Progenitor cell of endocrine pancreas (in vitro differentiated cells): ENCODE measurements around the gene APOBEC3A. TPM values are rescaled to one million over a fixed set of nuclear protein-coding genes. Genes with fewer than 3 reads are reported as not detected.

Experiments
- DNase-seq: peaks from one replicate; pipeline ENCODE4 v3.0.0; 2021; ENCODE audit warnings: low spot score; ENCODE audit not compliant: unreplicated experiment
- H3K27ac Mint-ChIP-seq: 2 replicates; pipeline ENCODE4 v1.8.0; 2021; ENCODE audit warnings: mild to moderate bottlenecking, moderate library complexity, mixed read lengths
- H3K27me3 Mint-ChIP-seq: 2 replicates; pipeline ENCODE4 v1.8.0; 2021; ENCODE audit warnings: mixed read lengths
- H3K36me3 Mint-ChIP-seq: 2 replicates; pipeline ENCODE4 v1.8.0; 2022; ENCODE audit warnings: mixed read lengths; ENCODE audit not compliant: insufficient read depth
- H3K4me1 Mint-ChIP-seq: 2 replicates; pipeline ENCODE4 v1.8.0; 2021; ENCODE audit warnings: low read depth, mixed read lengths
- H3K4me3 Mint-ChIP-seq: 2 replicates; pipeline ENCODE4 v1.8.0; 2021; ENCODE audit warnings: low read depth, mild to moderate bottlenecking, moderate library complexity, mixed read lengths
- H3K9me3 Mint-ChIP-seq: 2 replicates; pipeline ENCODE4 v1.8.0; 2021; ENCODE audit warnings: low read depth, mixed read lengths
- total RNA-seq: library from RNA; stranded (reverse); gene quantifications from 2 replicates; pipeline ENCODE4 v1.2.1, GENCODE V29; 2021
- TF ChIP-seq, protein P1 (sequence below): fragments of 200-600 bp; sonication (generic); IDR thresholded peaks from one replicate; pipeline ENCODE4 v1.5.0; 2021; ENCODE audit warnings: antibody characterized with exemption, mild to moderate bottlenecking; ENCODE audit not compliant: unreplicated experiment

Gene APOBEC3A
- total RNA-seq, 1 donor from 2014 or later = not detected

GRCh38 chr22:38921806-38922205, 35.6 kb upstream of the APOBEC3A start:
- peaks cover 15% of the 10 kb centered on the region for H3K27me3 Mint-ChIP-seq
- no peak overlapping the region for H3K27ac Mint-ChIP-seq
- H3K4me3 Mint-ChIP-seq = no peak overlapping the region
- TF ChIP-seq, protein P1, sequence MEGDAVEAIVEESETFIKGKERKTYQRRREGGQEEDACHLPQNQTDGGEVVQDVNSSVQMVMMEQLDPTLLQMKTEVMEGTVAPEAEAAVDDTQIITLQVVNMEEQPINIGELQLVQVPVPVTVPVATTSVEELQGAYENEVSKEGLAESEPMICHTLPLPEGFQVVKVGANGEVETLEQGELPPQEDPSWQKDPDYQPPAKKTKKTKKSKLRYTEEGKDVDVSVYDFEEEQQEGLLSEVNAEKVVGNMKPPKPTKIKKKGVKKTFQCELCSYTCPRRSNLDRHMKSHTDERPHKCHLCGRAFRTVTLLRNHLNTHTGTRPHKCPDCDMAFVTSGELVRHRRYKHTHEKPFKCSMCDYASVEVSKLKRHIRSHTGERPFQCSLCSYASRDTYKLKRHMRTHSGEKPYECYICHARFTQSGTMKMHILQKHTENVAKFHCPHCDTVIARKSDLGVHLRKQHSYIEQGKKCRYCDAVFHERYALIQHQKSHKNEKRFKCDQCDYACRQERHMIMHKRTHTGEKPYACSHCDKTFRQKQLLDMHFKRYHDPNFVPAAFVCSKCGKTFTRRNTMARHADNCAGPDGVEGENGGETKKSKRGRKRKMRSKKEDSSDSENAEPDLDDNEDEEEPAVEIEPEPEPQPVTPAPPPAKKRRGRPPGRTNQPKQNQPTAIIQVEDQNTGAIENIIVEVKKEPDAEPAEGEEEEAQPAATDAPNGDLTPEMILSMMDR = no peak
- no peak for DNase-seq
- H3K4me1 Mint-ChIP-seq = peaks cover 45% of the 10 kb centered on the region
- no peaks in the 10 kb centered on the region for H3K36me3 Mint-ChIP-seq
- no peaks in the 10 kb centered on the region for H3K9me3 Mint-ChIP-seq

DNA sequence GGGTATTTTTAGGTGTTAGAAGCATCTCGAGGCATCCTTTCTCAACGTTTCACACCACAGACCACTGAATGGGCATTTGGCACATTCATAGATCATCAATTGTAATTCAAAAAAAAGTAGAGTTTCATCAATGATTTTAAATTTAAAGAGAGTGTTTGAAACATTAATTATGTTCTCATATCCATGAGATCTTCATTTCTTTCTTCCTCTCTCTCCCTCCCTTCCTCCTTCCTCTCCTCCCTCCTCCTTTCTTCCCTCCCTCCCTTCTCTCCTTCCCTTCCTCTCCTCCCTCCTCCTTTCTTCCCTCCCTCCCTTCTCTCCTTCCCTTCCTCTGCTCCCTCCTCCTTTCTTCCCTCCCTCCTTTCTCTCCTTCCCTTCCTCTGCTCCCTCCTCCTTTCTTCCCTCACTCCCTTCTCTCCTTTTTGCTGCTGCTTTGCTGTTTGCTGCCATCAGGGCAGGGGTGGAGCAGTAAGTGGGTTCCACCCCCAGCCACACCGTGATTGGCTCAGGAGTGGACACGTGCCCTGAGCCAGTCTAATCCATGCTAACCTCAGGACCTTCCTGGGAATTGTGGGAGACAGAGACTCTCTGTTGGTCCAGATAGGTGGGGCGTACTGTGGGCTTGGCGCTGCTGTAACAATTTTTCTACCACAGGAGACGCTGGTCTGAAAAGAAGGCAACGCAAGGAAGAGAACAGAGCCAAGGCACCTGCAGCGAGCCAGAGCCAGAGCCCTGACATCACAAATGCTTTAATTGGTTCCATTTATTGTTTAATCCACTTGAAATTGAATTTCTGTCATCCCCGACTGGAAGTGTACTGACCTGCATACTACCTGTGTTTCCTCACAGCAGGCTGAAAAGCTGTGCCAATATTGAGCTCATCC, 33.7 kb upstream of the APOBEC3A start:
- no peak for DNase-seq
- peaks cover 10% of the 10 kb centered on the region for H3K27me3 Mint-ChIP-seq
- H3K4me3 Mint-ChIP-seq = peak overlapping the region; percentile 57
- H3K36me3 Mint-ChIP-seq = no peaks in the 10 kb centered on the region
- H3K4me1 Mint-ChIP-seq = peaks cover 45% of the 10 kb centered on the region
- peak overlapping the region; percentile 97 for H3K27ac Mint-ChIP-seq
- no peaks in the 10 kb centered on the region for H3K9me3 Mint-ChIP-seq
- TF ChIP-seq, protein P1 = no peak

DNA sequence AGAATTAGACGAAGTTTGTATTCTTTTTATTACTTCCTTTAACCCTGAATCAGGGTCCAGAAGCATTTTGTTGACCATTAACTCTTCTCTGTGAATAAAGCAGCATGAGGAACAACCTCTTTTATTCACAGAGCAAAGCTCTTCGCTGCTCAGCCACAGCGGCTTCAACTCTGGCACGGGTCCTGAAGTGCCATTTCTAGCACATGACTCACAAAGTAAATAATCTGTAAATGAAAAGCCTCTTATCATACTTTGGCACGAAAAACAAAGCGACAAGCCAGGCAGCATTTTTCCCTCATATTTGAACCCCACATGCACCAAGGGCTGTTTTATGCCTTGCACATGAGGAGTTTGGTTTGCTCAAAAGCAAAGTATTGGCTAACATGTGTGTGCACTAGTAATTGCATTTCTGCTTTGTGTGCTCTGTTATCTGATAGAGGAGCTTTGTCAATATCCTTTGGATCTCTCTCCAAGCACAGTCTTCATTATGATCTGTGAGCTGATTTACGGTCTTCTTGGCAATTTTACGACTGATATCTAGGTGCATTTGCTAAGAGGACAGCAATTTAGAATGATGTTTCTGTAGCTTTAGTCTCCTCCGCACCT, 33.0 kb upstream of the APOBEC3A start:
- no peak for DNase-seq
- H3K27me3 Mint-ChIP-seq = peaks cover 11% of the 10 kb centered on the region
- no peaks in the 10 kb centered on the region for H3K36me3 Mint-ChIP-seq
- H3K4me3 Mint-ChIP-seq = peak overlapping the region; percentile 57
- no peaks in the 10 kb centered on the region for H3K9me3 Mint-ChIP-seq
- TF ChIP-seq, protein P1 = no peak
- peaks cover 42% of the 10 kb centered on the region for H3K4me1 Mint-ChIP-seq
- H3K27ac Mint-ChIP-seq = peak overlapping the region; percentile 97

GRCh38 chr22:38925571-38926041, 31.8 kb upstream of the APOBEC3A start:
- no peak overlapping the region for H3K4me3 Mint-ChIP-seq
- peaks cover 13% of the 10 kb centered on the region for H3K27me3 Mint-ChIP-seq
- DNase-seq = no peak
- H3K36me3 Mint-ChIP-seq = no peaks in the 10 kb centered on the region
- no peaks in the 10 kb centered on the region for H3K9me3 Mint-ChIP-seq
- peaks cover 33% of the 10 kb centered on the region for H3K4me1 Mint-ChIP-seq
- TF ChIP-seq, protein P1 = no peak
- no peak overlapping the region for H3K27ac Mint-ChIP-seq

DNA sequence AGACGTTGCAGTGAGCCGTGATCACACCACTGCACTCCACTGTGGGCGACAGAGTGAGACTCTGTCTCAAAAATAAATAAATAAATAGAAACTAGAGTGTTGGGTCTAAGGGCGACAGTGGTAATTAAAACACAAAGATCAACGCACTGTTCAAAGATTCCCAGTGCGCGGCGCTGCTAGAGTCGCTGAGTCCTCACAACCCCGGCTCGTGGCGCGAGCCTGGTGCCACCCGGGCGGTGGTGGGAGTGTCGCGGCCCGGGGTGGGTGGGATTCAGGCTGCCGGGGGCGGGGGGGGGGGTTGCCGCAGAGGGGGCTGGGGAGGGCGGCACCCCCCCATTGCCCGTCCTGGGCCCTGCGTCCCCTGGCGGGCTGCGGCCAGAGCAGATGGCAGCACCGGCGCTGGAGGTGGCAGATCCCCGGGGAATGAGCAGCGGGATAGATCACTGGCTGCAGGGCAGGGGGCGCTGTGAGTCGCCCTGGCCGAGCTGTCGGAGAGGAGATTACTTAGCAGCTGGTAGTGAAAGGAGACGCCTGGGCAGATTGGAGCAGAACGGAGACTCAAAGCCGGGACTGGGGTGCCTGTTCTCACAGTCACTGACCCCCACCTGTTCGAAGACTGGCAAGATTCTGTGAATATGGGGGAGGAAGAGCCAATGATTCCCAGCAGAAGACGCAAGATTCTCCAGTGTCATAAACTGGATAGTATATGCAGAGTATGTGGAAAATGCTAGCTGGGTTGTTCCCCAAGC, 30.2 kb upstream of the APOBEC3A start:
- peaks cover under 1% of the 10 kb centered on the region for H3K9me3 Mint-ChIP-seq
- peaks cover 13% of the 10 kb centered on the region for H3K27me3 Mint-ChIP-seq
- H3K27ac Mint-ChIP-seq = peak overlapping the region; percentile 58
- TF ChIP-seq, protein P1 = peak; percentile 82
- no peaks in the 10 kb centered on the region for H3K36me3 Mint-ChIP-seq
- H3K4me1 Mint-ChIP-seq = peaks cover 25% of the 10 kb centered on the region
- peak; percentile 70 for DNase-seq
- peak overlapping the region; percentile 2 for H3K4me3 Mint-ChIP-seq
